ENCODE results near the gene CASK. TPM values are rescaled to one million over a fixed set of nuclear protein-coding genes. Genes with fewer than 3 reads are reported as not detected.

CASK gene
- total and polyA plus RNA-seq, 2 experiments from 2014 or later: 82.9 to 95.7 TPM

GRCh38 chrX:41705680-41706374 is 217.5 kb downstream of the CASK start:
- no peak for DNase-seq (ENCODE audit: low spot score)
- H3K27me3 ChIP-seq: no peaks in the 10 kb centered on the region
- no peak overlapping the region for H3K27ac ChIP-seq
- no peaks in the 10 kb centered on the region for H4K20me1 ChIP-seq (ENCODE audit: insufficient read depth, poor library complexity, severe bottlenecking)
- H3K9me3 ChIP-seq (ENCODE audit: low read depth): no peaks in the 10 kb centered on the region
- H3K4me1 ChIP-seq (ENCODE audit: insufficient read depth): no peaks in the 10 kb centered on the region
- H3K36me3 ChIP-seq (replicated peaks; ENCODE audit: insufficient read depth, low read depth): no peaks in the 10 kb centered on the region
- no peaks in the 10 kb centered on the region for H3K79me2 ChIP-seq
- TF ChIP-seq EZH2 (IDR thresholded peaks at IDR 0.05; ENCODE audit: borderline replicate concordance) (no peak), EZH2phosphoT487 (IDR thresholded peaks at IDR 0.05; ENCODE audit: low read depth, severe bottlenecking, unreplicated experiment) (no peak)
- TF ChIP-seq, protein P1, sequence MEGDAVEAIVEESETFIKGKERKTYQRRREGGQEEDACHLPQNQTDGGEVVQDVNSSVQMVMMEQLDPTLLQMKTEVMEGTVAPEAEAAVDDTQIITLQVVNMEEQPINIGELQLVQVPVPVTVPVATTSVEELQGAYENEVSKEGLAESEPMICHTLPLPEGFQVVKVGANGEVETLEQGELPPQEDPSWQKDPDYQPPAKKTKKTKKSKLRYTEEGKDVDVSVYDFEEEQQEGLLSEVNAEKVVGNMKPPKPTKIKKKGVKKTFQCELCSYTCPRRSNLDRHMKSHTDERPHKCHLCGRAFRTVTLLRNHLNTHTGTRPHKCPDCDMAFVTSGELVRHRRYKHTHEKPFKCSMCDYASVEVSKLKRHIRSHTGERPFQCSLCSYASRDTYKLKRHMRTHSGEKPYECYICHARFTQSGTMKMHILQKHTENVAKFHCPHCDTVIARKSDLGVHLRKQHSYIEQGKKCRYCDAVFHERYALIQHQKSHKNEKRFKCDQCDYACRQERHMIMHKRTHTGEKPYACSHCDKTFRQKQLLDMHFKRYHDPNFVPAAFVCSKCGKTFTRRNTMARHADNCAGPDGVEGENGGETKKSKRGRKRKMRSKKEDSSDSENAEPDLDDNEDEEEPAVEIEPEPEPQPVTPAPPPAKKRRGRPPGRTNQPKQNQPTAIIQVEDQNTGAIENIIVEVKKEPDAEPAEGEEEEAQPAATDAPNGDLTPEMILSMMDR (IDR thresholded peaks at IDR 0.05; ENCODE audit: poor library complexity): no peak
- WGBS (ENCODE audit: low lambda C conversion rate, missing lambda C conversion rate): 82% methylated on average over 3 of the region's 3 CpGs
- H2AFZ ChIP-seq: no peak overlapping the region
- no peak overlapping the region for H3K4me3 ChIP-seq
- H3K9me2 ChIP-seq (replicated peaks; ENCODE audit: insufficient read depth): no peaks in the 10 kb centered on the region
- H3K4me2 ChIP-seq: no peak overlapping the region

DNA sequence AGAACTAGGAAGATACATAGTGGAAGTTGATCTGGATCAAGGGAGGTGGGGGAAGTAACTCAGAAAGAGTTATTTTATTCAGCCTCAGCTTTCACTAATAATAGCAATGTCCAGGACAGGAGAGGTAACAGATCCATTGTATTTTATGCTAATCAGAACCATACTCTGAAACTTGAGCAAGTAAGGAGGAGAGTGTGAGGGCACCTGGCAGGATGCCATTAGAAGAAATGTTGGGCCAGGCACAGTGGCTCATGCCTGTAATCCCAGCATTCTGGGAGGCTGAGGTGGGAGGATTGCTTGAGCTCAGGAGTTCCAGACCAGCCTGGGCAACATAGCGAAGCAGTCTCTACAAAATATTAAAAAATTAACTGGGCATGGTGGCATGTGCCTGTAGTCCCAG is 218.3 kb downstream of the CASK start:
- WGBS (ENCODE audit: low lambda C conversion rate, missing lambda C conversion rate): 69% methylated on average over 1 of the region's 1 CpG
- no peak overlapping the region for H3K4me3 ChIP-seq
- no peaks in the 10 kb centered on the region for H3K4me1 ChIP-seq (ENCODE audit: insufficient read depth)
- H3K9me2 ChIP-seq (replicated peaks; ENCODE audit: insufficient read depth): no peaks in the 10 kb centered on the region
- no peaks in the 10 kb centered on the region for H4K20me1 ChIP-seq (ENCODE audit: insufficient read depth, poor library complexity, severe bottlenecking)
- no peaks in the 10 kb centered on the region for H3K9me3 ChIP-seq (ENCODE audit: low read depth)
- H3K4me2 ChIP-seq: no peak overlapping the region
- no peaks in the 10 kb centered on the region for H3K79me2 ChIP-seq
- H2AFZ ChIP-seq: no peak overlapping the region
- no peak for DNase-seq (ENCODE audit: low spot score)
- no peak overlapping the region for H3K27ac ChIP-seq
- H3K36me3 ChIP-seq (replicated peaks; ENCODE audit: insufficient read depth, low read depth): no peaks in the 10 kb centered on the region
- H3K27me3 ChIP-seq: no peaks in the 10 kb centered on the region
- TF ChIP-seq EZH2phosphoT487 (IDR thresholded peaks at IDR 0.05; ENCODE audit: low read depth, severe bottlenecking, unreplicated experiment) (no peak), EZH2 (IDR thresholded peaks at IDR 0.05; ENCODE audit: borderline replicate concordance) (no peak)
- TF ChIP-seq, protein P1 (IDR thresholded peaks at IDR 0.05; ENCODE audit: poor library complexity): no peak

GRCh38 chrX:41703574-41704029 is 219.8 kb downstream of the CASK start:
- H3K4me3 ChIP-seq: no peak overlapping the region
- no peaks in the 10 kb centered on the region for H4K20me1 ChIP-seq (ENCODE audit: insufficient read depth, poor library complexity, severe bottlenecking)
- H3K9me2 ChIP-seq (replicated peaks; ENCODE audit: insufficient read depth): no peaks in the 10 kb centered on the region
- no peaks in the 10 kb centered on the region for H3K79me2 ChIP-seq
- H3K4me1 ChIP-seq (ENCODE audit: insufficient read depth): no peaks in the 10 kb centered on the region
- no peak overlapping the region for H3K4me2 ChIP-seq
- no peaks in the 10 kb centered on the region for H3K27me3 ChIP-seq
- no peak overlapping the region for H2AFZ ChIP-seq
- H3K36me3 ChIP-seq (replicated peaks; ENCODE audit: insufficient read depth, low read depth): no peaks in the 10 kb centered on the region
- H3K27ac ChIP-seq: no peak overlapping the region
- TF ChIP-seq, protein P1 (IDR thresholded peaks at IDR 0.05; ENCODE audit: poor library complexity): no peak
- TF ChIP-seq EZH2phosphoT487 (IDR thresholded peaks at IDR 0.05; ENCODE audit: low read depth, severe bottlenecking, unreplicated experiment): no peak
- no peak for TF ChIP-seq EZH2 (IDR thresholded peaks at IDR 0.05; ENCODE audit: borderline replicate concordance)
- no peak for DNase-seq (ENCODE audit: low spot score)
- no peaks in the 10 kb centered on the region for H3K9me3 ChIP-seq (ENCODE audit: low read depth)
